K562 (cell line): Measurements from ENCODE around the gene SNX20. TPM values are rescaled to one million over a fixed set of nuclear protein-coding genes. Genes with fewer than 3 reads are reported as not detected.

Source experiments
- ATAC-seq: fragments of 200-7000 bp; cut with Tn5 transposase; 3 replicates; pipeline ENCODE4 v1.9.1; 2020; ENCODE audit warnings: moderate library complexity
- BruUV-seq: library from RNA; stranded (reverse); fragments of 400-500 nt; replicated peaks from 2 replicates; lab custom pipeline; 2021; lab: Mats Ljungman, UMichigan
- CTCF ChIA-PET: fragments of 300-600 bp; formaldehyde crosslinking; extraction: SDS; loops from one replicate; lab custom pipeline; 2021; ENCODE audit warnings: low intra/inter-chr PET ratio; lab: Yijun Ruan, JAX
- POLR2A ChIA-PET: fragments of 300-600, 350-650 bp; sonication (Branson Sonifier 250); formaldehyde crosslinking; extraction: SDS; loops from one replicate; lab custom pipeline; 2021; ENCODE audit warnings: antibody characterized with exemption, inconsistent platforms; lab: Yijun Ruan, JAX
- DNase-seq, 4 experiments: peaks; one replicate each; pipeline versions ENCODE4 v3.0.0 to v3.0.0-alpha.2; 2011 to 2018; ENCODE audit warnings: low spot score in 3 of 4, mixed read lengths in 3 of 4; ENCODE audit errors: extremely low read depth in 1 of 4
- FAIRE-seq: peaks from 2 replicates; lab custom pipeline; 2011; peaks lifted over from hg19 to GRCh38; lab: Jason Lieb, UNC
- H2AFZ ChIP-seq: 2 replicates; pipeline ENCODE4 v1.6.0; 2011; ENCODE audit warnings: low read depth, low read length, control low read depth, inconsistent platforms
- H3K27ac ChIP-seq: fragments of 200-600 bp; 3 replicates; pipeline ENCODE4 v1.8.0; 2011; ENCODE audit warnings: low read depth, mild to moderate bottlenecking, control low read depth, inconsistent platforms, low read length, moderate library complexity, mixed read lengths; ENCODE audit errors: extremely low read depth
- H3K27me3 ChIP-seq, 2 experiments: fragments of 300-600 bp in 1 of 2; 2 replicates in 1 of 2; 3 replicates in 1 of 2; pipeline versions ENCODE4 v1.6.0 to v1.8.0; 2011; ENCODE audit warnings: inconsistent platforms in 2 of 2, low read length in 2 of 2, mild to moderate bottlenecking in 1 of 2, mixed read lengths in 1 of 2, moderate library complexity in 1 of 2; ENCODE audit not compliant: control insufficient read depth in 2 of 2, insufficient read depth in 2 of 2
- H3K36me3 ChIP-seq: fragments of 300-600 bp; 3 replicates; pipeline ENCODE4 v1.8.0; 2011; ENCODE audit warnings: mild to moderate bottlenecking, low read length, inconsistent platforms; ENCODE audit not compliant: control insufficient read depth, insufficient read depth
- H3K4me1 ChIP-seq, 2 experiments: fragments of 200-600 bp in 1 of 2; replicated peaks in 1 of 2; 2 replicates in 1 of 2; 3 replicates in 1 of 2; pipeline versions ENCODE4 v1.5.1 to v1.8.0; 2011; ENCODE audit warnings: inconsistent platforms in 2 of 2, low read length in 2 of 2, mild to moderate bottlenecking in 1 of 2, mixed read lengths in 1 of 2, moderate library complexity in 1 of 2; ENCODE audit not compliant: control insufficient read depth in 2 of 2, insufficient read depth in 2 of 2
- H3K4me2 ChIP-seq: 2 replicates; pipeline ENCODE4 v1.6.1; 2011; ENCODE audit warnings: low read length, control low read depth, inconsistent platforms, mixed read lengths; ENCODE audit not compliant: insufficient read depth
- H3K4me3 ChIP-seq: fragments of 200-600 bp; sonication (generic), shearing (Covaris generic); 2 replicates; pipeline ENCODE4 v1.5.1; 2016; ENCODE audit warnings: control low read depth, inconsistent platforms
- H3K79me2 ChIP-seq: fragments of 200-600 bp; 3 replicates; pipeline ENCODE4 v1.8.0; 2011; ENCODE audit warnings: low read length, inconsistent platforms; ENCODE audit not compliant: control insufficient read depth, insufficient read depth
- H3K9ac ChIP-seq, 2 experiments: 2 replicates each; pipeline versions ENCODE4 v1.6.0 to v1.6.1; 2011; ENCODE audit warnings: low read depth in 2 of 2, low read length in 2 of 2, control low read depth in 1 of 2, inconsistent platforms in 1 of 2, mild to moderate bottlenecking in 1 of 2, mixed read lengths in 1 of 2; ENCODE audit not compliant: insufficient read depth in 1 of 2
- H3K9me1 ChIP-seq: one replicate; pipeline ENCODE4 v1.6.0; 2011; ENCODE audit warnings: inconsistent platforms, mild to moderate bottlenecking, low read length, moderate library complexity; ENCODE audit not compliant: control insufficient read depth, insufficient read depth
- H3K9me3 ChIP-seq: replicated peaks from 2 replicates; pipeline ENCODE4 v1.5.1; 2011; ENCODE audit warnings: low read depth, low read length, inconsistent platforms; ENCODE audit not compliant: control insufficient read depth, insufficient read depth
- H4K20me1 ChIP-seq: replicated peaks from 2 replicates; pipeline ENCODE4 v1.6.1; 2011; ENCODE audit warnings: low read length, inconsistent platforms, mixed read lengths; ENCODE audit not compliant: control insufficient read depth, insufficient read depth
- ARID1B ChIP-seq: fragments of 450-650 bp; IDR thresholded peaks from 2 replicates; pipeline ENCODE4 v1.6.1; 2016; ENCODE audit warnings: antibody characterized with exemption, mild to moderate bottlenecking, inconsistent platforms
- BCOR ChIP-seq: fragments of 450-650 bp; IDR thresholded peaks from 2 replicates; pipeline ENCODE4 v1.6.1; 2016
- CREM ChIP-seq: IDR thresholded peaks from 2 replicates; pipeline ENCODE4 v1.6.1; 2014; ENCODE audit warnings: antibody characterized with exemption, low read depth
- DPF2 ChIP-seq: fragments of 450-650 bp; IDR thresholded peaks from 2 replicates; pipeline ENCODE4 v1.6.1; 2016
- FUS ChIP-seq: fragments of 200-400 bp; formaldehyde crosslinking; optimal IDR thresholded peaks from 2 replicates; pipeline ENCODE3; 2017; ENCODE audit warnings: low read depth, low read length
- HDAC3 ChIP-seq: fragments of 450-650 bp; IDR thresholded peaks from 2 replicates; pipeline ENCODE4 v1.6.1; 2018; ENCODE audit warnings: borderline replicate concordance, mild to moderate bottlenecking, moderate library complexity; ENCODE audit not compliant: partially characterized antibody
- KLF10 ChIP-seq: fragments of 250-450 bp; sonication (Bioruptor Pico); IDR thresholded peaks from 2 replicates; pipeline ENCODE4 v1.6.1; 2021; ENCODE audit warnings: matching md5 sums
- MTA1 ChIP-seq: fragments of 450-650 bp; IDR thresholded peaks from 2 replicates; pipeline ENCODE4 v1.6.1; 2017; ENCODE audit warnings: borderline replicate concordance
- RAD51 ChIP-seq: fragments of 450-650 bp; IDR thresholded peaks from 2 replicates; pipeline ENCODE4 v1.7.1; 2016; ENCODE audit warnings: low read depth, mild to moderate bottlenecking, borderline replicate concordance
- RNF2 ChIP-seq: sonication (generic); IDR thresholded peaks from 2 replicates; pipeline ENCODE4 v1.6.1; 2016
- SETDB1 ChIP-seq: IDR thresholded peaks from one replicate; pipeline ENCODE4 v1.6.1; 2012; ENCODE audit warnings: low read length, control low read depth, inconsistent platforms
- SRF ChIP-seq, 2 experiments: fragments of 250-450, 450-650 bp in 1 of 2; sonication (Bioruptor Pico) in 1 of 2; sonication (generic) in 1 of 2; formaldehyde crosslinking; IDR thresholded peaks; 2 replicates each; pipeline versions ENCODE4 v1.5.0 to v1.5.1; 2020 to 2022; ENCODE audit warnings: mild to moderate bottlenecking in 1 of 2, missing genetic modification reagents in 1 of 2
- ZNF212 ChIP-seq: fragments of 450-650 bp; formaldehyde crosslinking; IDR thresholded peaks from 2 replicates; pipeline ENCODE4 v1.4.0; 2020; ENCODE audit warnings: mild to moderate bottlenecking
- ZNF316 ChIP-seq: fragments of 450-650 bp; IDR thresholded peaks from 2 replicates; pipeline ENCODE4 v1.6.1; 2016
- ZNF75A ChIP-seq: fragments of 450-650 bp; formaldehyde crosslinking; IDR thresholded peaks from 2 replicates; pipeline ENCODE4 v1.4.0; 2020; ENCODE audit warnings: mild to moderate bottlenecking
- ZNF778 ChIP-seq: fragments of 450-650 bp; formaldehyde crosslinking; IDR thresholded peaks from 2 replicates; pipeline ENCODE4 v1.4.0; 2020; ENCODE audit warnings: mild to moderate bottlenecking, moderate library complexity
- ZNF79 ChIP-seq: fragments of 250-450 bp; sonication (Bioruptor Pico); IDR thresholded peaks from 2 replicates; pipeline ENCODE4 v1.4.0; 2020; ENCODE audit warnings: low read depth, mild to moderate bottlenecking, moderate library complexity
- whole genome bisulfite sequencing: fragments of 100-300 bp; shearing (Covaris generic); methylation state at CpG from one replicate; pipeline ENCODE4 v1.1.6; 2016; ENCODE audit warnings: low coverage, mixed read lengths; ENCODE audit not compliant: insufficient coverage; ENCODE audit errors: missing lambda C conversion rate; 5-methylcytosine and 5-hydroxymethylcytosine counted together
- in situ Hi-C: fragments of 300-500 bp; cut with MboI; formaldehyde crosslinking; loops from 4 replicates; pipeline ENCODE4 v1.15.0; 2018; ENCODE audit warnings: inconsistent platforms, mixed read lengths
- intact Hi-C: fragments of 100-400 bp; cut with micrococcal nuclease; formaldehyde crosslinking; loops from 2 replicates; pipeline ENCODE4 v1.14.2; 2022
- polyA plus RNA-seq, 8 experiments: library from polyadenylated mRNA; depleted of rRNA in 4 of 8; stranded (reverse) in 5 of 8; unstranded in 3 of 8; fragments of >200 nt; fragmentation: Nextera tagmentation in 2 of 8; fragmentation: Illumina TruSeq in 1 of 8; extraction: Ambion mirVana in 2 of 8; extraction: Trizol in 1 of 8; gene quantifications; 2 replicates each; pipeline versions ENCODE4 v1.2.1 to v1.2.3, GENCODE V29; 2011 to 2014; ENCODE audit warnings: inconsistent platforms in 1 of 8, missing spikeins in 1 of 8
- total RNA-seq, 7 experiments: library from RNA; depleted of rRNA in 6 of 7; stranded (reverse); fragments of >200 nt in 6 of 7; fragmentation: Illumina TruSeq in 2 of 7; extraction: Trizol in 2 of 7; gene quantifications; 2 replicates each; pipeline versions ENCODE4 v1.2.1 to v1.2.3, GENCODE V29; 2011 to 2021; ENCODE audit warnings: low replicate concordance in 1 of 7
- TF ChIP-seq, protein P1 (sequence below), 2 experiments: fragments of 150-350 bp in 1 of 2; IDR thresholded peaks; 2 replicates each; pipeline ENCODE4 v1.6.1; 2012 to 2016; ENCODE audit warnings: low read depth in 2 of 2, low read length in 2 of 2, mild to moderate bottlenecking in 1 of 2, moderate library complexity in 1 of 2
- TF ChIP-seq, protein P2 (sequence below): fragments of 250-450 bp; sonication (Bioruptor Pico); IDR thresholded peaks from 2 replicates; pipeline ENCODE4 v1.8.0; 2022; ENCODE audit warnings: inconsistent platforms

Gene SNX20
- total and polyA plus RNA-seq, 9 of the 15 experiments (the other 6 are each of a cell fraction or from before 2014, with no cell fraction given) = 0.04 to 0.07 TPM; not detected in 7

DNA sequence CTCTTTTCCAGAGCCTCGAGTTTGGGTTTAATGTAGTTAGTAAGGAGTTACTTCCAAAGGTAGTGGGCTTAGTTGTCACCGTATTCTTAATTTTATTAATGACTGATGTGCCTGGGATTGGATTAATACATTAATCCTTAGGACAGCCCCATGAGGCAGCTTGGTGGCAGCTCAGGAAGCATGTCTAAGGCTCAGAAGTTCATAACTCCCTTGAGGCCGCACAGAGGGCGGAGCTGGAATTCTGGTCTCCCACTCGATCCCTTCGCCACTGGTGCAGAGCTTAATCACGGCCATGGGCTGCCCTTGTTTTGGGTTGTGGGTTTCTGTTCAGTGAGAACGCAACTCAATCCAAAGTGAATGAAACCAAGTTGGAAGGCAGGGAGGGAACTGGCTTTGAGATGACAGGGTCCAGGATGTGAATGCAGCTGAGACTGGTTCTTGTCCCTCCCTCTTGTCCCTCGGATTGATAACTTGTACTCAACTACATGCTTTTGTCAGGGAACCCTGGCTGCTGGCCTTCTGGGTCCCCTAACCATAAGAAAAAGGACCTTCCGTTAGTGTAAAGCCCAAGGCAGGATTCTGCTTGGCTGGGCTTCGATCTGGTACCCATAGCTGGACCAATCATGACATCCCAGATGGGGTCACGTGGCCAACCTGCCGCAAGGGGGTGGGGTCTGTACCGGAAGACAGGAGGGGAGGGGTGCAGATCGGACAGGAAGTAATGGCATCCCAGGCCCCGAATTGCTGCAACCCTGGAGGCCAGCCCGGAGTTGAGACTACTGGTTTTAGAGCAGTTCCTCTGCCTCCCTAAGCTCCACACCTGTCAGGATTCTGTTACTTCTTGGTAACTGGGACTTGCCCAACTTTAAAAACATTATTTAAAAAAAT lies 45.4 kb downstream of the SNX20 start:
- ChIA-PET CTCF (no interaction called here), POLR2A (interaction anchor here (1.1 kb wide), 1 partner anchor 20 kb away, joined by 3 read pairs; no protein-coding TSS in a partner anchor)
- H3K4me1 ChIP-seq = peaks cover 0 to 7% of the 10 kb centered on the region in 2 experiments; a peak in 2 of 5 replicates
- in situ Hi-C loops = no loop called here
- DNase-seq = peak; percentile 38 to 73 (median 70)
- H3K27ac ChIP-seq = no peak overlapping the region
- H3K9ac ChIP-seq = no peak overlapping the region
- H3K9me3 ChIP-seq = no peaks in the 10 kb centered on the region
- peak; percentile 92 for ATAC-seq
- peak overlapping the region; percentile 50 for H3K4me2 ChIP-seq
- no peaks in the 10 kb centered on the region for H3K9me1 ChIP-seq
- H3K4me3 ChIP-seq = no peak overlapping the region
- H3K79me2 ChIP-seq = no peaks in the 10 kb centered on the region
- H3K36me3 ChIP-seq = no peaks in the 10 kb centered on the region
- FAIRE-seq = peak; percentile 32
- peaks cover 5 to 31% of the 10 kb centered on the region in 2 experiments; a peak in 4 of 5 replicates for H3K27me3 ChIP-seq
- WGBS = 3% methylated on average over 17 of the region's 17 CpGs
- no TSS peak for BruUV-seq
- intact Hi-C loops = no loop called here
- H4K20me1 ChIP-seq = no peaks in the 10 kb centered on the region
- peak overlapping the region; percentile 17 for H2AFZ ChIP-seq
- TF ChIP-seq KLF10 (no peak), RAD51 (peak; percentile 87), DPF2 (no peak), FUS (no peak), SRF (CRISPR knock-in tag; IDR thresholded peaks at IDR 0.05) (no peak), ZNF75A (CRISPR knock-in tag) (no peak), SETDB1 (no peak), ARID1B (no peak), HDAC3 (no peak), ZNF212 (CRISPR knock-in tag) (no peak), ZNF778 (CRISPR knock-in tag) (no peak), MTA1 (no peak), ZNF79 (CRISPR knock-in tag) (no peak), RNF2 (no peak), BCOR (no peak), ZNF316 (no peak), CREM (no peak)
- TF ChIP-seq, protein P1, sequence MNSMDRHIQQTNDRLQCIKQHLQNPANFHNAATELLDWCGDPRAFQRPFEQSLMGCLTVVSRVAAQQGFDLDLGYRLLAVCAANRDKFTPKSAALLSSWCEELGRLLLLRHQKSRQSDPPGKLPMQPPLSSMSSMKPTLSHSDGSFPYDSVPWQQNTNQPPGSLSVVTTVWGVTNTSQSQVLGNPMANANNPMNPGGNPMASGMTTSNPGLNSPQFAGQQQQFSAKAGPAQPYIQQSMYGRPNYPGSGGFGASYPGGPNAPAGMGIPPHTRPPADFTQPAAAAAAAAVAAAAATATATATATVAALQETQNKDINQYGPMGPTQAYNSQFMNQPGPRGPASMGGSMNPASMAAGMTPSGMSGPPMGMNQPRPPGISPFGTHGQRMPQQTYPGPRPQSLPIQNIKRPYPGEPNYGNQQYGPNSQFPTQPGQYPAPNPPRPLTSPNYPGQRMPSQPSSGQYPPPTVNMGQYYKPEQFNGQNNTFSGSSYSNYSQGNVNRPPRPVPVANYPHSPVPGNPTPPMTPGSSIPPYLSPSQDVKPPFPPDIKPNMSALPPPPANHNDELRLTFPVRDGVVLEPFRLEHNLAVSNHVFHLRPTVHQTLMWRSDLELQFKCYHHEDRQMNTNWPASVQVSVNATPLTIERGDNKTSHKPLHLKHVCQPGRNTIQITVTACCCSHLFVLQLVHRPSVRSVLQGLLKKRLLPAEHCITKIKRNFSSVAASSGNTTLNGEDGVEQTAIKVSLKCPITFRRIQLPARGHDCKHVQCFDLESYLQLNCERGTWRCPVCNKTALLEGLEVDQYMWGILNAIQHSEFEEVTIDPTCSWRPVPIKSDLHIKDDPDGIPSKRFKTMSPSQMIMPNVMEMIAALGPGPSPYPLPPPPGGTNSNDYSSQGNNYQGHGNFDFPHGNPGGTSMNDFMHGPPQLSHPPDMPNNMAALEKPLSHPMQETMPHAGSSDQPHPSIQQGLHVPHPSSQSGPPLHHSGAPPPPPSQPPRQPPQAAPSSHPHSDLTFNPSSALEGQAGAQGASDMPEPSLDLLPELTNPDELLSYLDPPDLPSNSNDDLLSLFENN (IDR thresholded peaks at IDR 0.05; ENCODE audit: low read depth in 2 of 2, low read length in 2 of 2) = no peak
- TF ChIP-seq, protein P2, sequence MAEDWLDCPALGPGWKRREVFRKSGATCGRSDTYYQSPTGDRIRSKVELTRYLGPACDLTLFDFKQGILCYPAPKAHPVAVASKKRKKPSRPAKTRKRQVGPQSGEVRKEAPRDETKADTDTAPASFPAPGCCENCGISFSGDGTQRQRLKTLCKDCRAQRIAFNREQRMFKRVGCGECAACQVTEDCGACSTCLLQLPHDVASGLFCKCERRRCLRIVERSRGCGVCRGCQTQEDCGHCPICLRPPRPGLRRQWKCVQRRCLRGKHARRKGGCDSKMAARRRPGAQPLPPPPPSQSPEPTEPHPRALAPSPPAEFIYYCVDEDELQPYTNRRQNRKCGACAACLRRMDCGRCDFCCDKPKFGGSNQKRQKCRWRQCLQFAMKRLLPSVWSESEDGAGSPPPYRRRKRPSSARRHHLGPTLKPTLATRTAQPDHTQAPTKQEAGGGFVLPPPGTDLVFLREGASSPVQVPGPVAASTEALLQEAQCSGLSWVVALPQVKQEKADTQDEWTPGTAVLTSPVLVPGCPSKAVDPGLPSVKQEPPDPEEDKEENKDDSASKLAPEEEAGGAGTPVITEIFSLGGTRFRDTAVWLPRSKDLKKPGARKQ (CRISPR knock-in tag) = no peak
